HG02884 (cell line): ENCODE results near the gene SMAD9.
"Not testable (repeated sequence)": the region's sequence is repeated elsewhere in the genome, so short reads cannot be mapped to it uniquely, and the experiment has no call there.

Experiments used
- ATAC-seq: cut with Tn5 transposase; IDR thresholded peaks from one replicate; pipeline ENCODE4 v1.9.1; 2021; ENCODE audit warnings: mild to moderate bottlenecking, moderate library complexity; ENCODE audit not compliant: unreplicated experiment

SMAD9 gene

GRCh38 chr13:36912973-36913372 lies 7.1 kb downstream of the SMAD9 start:
- ATAC-seq: no peak

- no peak for ATAC-seq
Observed at GRCh38 chr13:36912369-36912768, 7.7 kb downstream of the SMAD9 start.

GRCh38 chr13:36910545-36910944 lies 9.5 kb downstream of the SMAD9 start:
- no peak for ATAC-seq

- no peak for ATAC-seq
Observed at GRCh38 chr13:36907821-36908220, 12.2 kb downstream of the SMAD9 start.

- ATAC-seq: no peak
Observed at GRCh38 chr13:36907266-36907665, 12.8 kb downstream of the SMAD9 start.

- ATAC-seq: no peak
Observed at GRCh38 chr13:36905944-36906343, 14.1 kb downstream of the SMAD9 start.

GRCh38 chr13:36903925-36904595 lies 16.0 kb downstream of the SMAD9 start:
- ATAC-seq: no peak

- ATAC-seq: no peak
Observed at GRCh38 chr13:36897054-36897616, 22.9 kb downstream of the SMAD9 start.

- ATAC-seq: no peak
Observed at GRCh38 chr13:36891752-36892151, 28.3 kb downstream of the SMAD9 start.

GRCh38 chr13:36888645-36889044 lies 31.4 kb downstream of the SMAD9 start:
- ATAC-seq: no peak

- peak; percentile 49 for ATAC-seq
Observed at GRCh38 chr13:36887758-36888521, 32.1 kb downstream of the SMAD9 start.

- no peak for ATAC-seq
Observed at GRCh38 chr13:36885901-36886300, 34.1 kb downstream of the SMAD9 start.

GRCh38 chr13:36884235-36884634 lies 35.8 kb downstream of the SMAD9 start:
- ATAC-seq: no peak

GRCh38 chr13:36883824-36884223 lies 36.2 kb downstream of the SMAD9 start:
- no peak for ATAC-seq

GRCh38 chr13:36883392-36883791 lies 36.6 kb downstream of the SMAD9 start:
- not testable (repeated sequence) for ATAC-seq

- ATAC-seq: no peak
Observed at GRCh38 chr13:36882829-36883390, 37.1 kb downstream of the SMAD9 start.

- no peak for ATAC-seq
Observed at GRCh38 chr13:36880961-36881360, 39.1 kb downstream of the SMAD9 start.

GRCh38 chr13:36879218-36879938 lies 40.7 kb downstream of the SMAD9 start:
- no peak for ATAC-seq

GRCh38 chr13:36875961-36876360 lies 44.1 kb downstream of the SMAD9 start:
- no peak for ATAC-seq

- ATAC-seq: no peak
Observed at GRCh38 chr13:36875431-36875830, 44.6 kb downstream of the SMAD9 start.

- ATAC-seq: no peak
Observed at GRCh38 chr13:36872621-36873020, 47.4 kb downstream of the SMAD9 start.
